Stimulated activated CD4-positive, alpha-beta T cell treated with anti-CD3 and anti-CD28 coated beads, TNF-alpha, amount 100 ng/mL, for 1 hour (primary cell): ENCODE measurements around the gene RNF224.
A peak's percentile ranks its signal among the peaks of the same experiment; 100 is the strongest.

Experiments used
- DNase-seq, 3 donors: peaks; one replicate each; pipeline ENCODE4 v3.0.0-alpha.2; 2020; ENCODE audit warnings: low read depth in 3 of 3, low spot score in 1 of 3

RNF224 gene

GRCh38 chr9:137225699-137226331 lies 1.5 kb upstream of the RNF224 start:
- no peak for DNase-seq

- DNase-seq = no peak
These were observed 806 bp upstream of the RNF224 start for GRCh38 chr9:137226338-137227053.

- no peak for DNase-seq
These were observed 677 bp downstream of the RNF224 start for GRCh38 chr9:137227853-137228505.

- no peak for DNase-seq
These were observed 1.2 kb downstream of the RNF224 start for GRCh38 chr9:137228506-137228967.

- DNase-seq = no peak
These were observed 1.9 kb downstream of the RNF224 start for GRCh38 chr9:137228968-137229896.

GRCh38 chr9:137229903-137230704 lies 2.8 kb downstream of the RNF224 start:
- DNase-seq = no peak

- no peak for DNase-seq
These were observed 3.5 kb downstream of the RNF224 start, which contains the start of gene SLC34A3 for GRCh38 chr9:137230705-137231371. Gene SLC34A3 (plus strand): TSS chr9:137230901. CDS start chr9:137231703, 802 bp downstream.

GRCh38 chr9:137231372-137232039 lies 4.2 kb downstream of the RNF224 start:
- DNase-seq = no peak

- no peak for DNase-seq
These were observed 4.8 kb downstream of the RNF224 start for GRCh38 chr9:137232101-137232500.

GRCh38 chr9:137232510-137232909 lies 5.2 kb downstream of the RNF224 start:
- no peak for DNase-seq

- DNase-seq = no peak
These were observed 6.1 kb downstream of the RNF224 start for GRCh38 chr9:137233143-137233980.

GRCh38 chr9:137234055-137234697 lies 6.9 kb downstream of the RNF224 start:
- no peak for DNase-seq

GRCh38 chr9:137234758-137235423 lies 7.6 kb downstream of the RNF224 start:
- no peak for DNase-seq

GRCh38 chr9:137235424-137236237 lies 8.3 kb downstream of the RNF224 start:
- no peak for DNase-seq

- peak; percentile 71 to 90 (median 83) for DNase-seq
These were observed 9.1 kb downstream of the RNF224 start for GRCh38 chr9:137236238-137236935.
